ENCODE data around the gene KLHL4.
"Not testable (repeated sequence)": the region's sequence is repeated elsewhere in the genome, so short reads cannot be mapped to it uniquely, and the experiment has no call there.

Gene KLHL4

DNA sequence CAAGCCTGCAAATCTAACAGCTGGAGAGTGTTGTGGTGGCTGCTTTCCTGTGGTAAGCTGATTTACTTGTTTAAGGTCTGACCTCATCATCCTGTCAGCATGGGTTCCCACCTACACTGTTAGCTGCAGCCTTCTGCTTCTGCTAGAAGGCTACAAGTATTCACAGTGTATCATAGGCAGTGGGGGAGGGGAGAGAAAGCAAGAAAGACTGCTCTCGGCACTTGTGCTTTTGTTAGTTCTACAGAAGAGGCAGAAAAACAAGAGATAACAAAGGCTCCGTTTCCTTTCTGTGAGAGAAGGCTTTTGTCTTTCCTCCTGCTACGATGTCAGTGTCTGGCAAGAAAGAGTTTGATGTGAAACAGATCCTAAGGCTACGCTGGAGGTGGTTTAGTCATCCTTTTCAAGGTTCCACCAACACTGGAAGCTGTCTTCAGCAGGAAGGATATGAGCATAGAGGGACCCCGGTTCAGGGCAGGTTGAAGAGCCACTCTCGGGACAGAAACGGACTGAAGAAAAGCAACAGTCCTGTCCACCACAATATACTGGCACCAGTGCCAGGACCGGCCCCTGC lies at the start of gene KLHL4:
TSS of gene KLHL4 (plus strand) at position 232 of the 571 bp plus-strand sequence. CDS start at position 324, 92 bp downstream.
- DNase-seq (ENCODE audit: low spot score): no peak
- in situ Hi-C loops (cut with MboI; ENCODE audit: low pct_unique_long_range_greater_than_20kb, low sequenced_read_pairs, unreplicated experiment): no loop called here
- no peak for TF ChIP-seq CTCF (IDR thresholded peaks at IDR 0.05; ENCODE audit: extremely low read depth, insufficient read depth, missing control alignments)

DNA sequence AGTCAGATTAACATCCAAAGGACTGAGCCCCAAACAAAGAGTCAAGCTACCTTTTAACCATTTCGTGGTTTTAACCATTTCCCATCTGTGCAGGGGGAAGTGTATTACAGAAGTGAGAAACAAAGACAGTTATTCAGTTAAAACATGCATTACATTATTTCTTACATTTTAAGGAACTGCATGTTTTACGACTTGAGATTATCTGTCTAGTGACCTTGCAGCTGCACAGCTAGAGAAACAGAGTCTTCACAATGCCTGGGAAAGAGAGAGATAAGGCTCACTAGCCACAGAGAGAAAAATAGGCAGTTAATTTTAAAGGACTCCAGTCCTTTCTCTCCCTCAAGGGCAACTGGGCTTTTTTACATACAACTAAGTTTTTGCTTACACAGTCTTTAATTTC lies 48.7 kb upstream of the KLHL4 start:
- in situ Hi-C loops (cut with MboI; ENCODE audit: low pct_unique_long_range_greater_than_20kb, low sequenced_read_pairs, unreplicated experiment): no loop called here
- no peak for TF ChIP-seq CTCF (IDR thresholded peaks at IDR 0.05; ENCODE audit: extremely low read depth, insufficient read depth, missing control alignments)
- no peak for DNase-seq (ENCODE audit: low spot score)

GRCh38 chrX:87475793-87476192 lies 41.8 kb upstream of the KLHL4 start:
- no peak for TF ChIP-seq CTCF (IDR thresholded peaks at IDR 0.05; ENCODE audit: extremely low read depth, insufficient read depth, missing control alignments)
- in situ Hi-C loops (cut with MboI; ENCODE audit: low pct_unique_long_range_greater_than_20kb, low sequenced_read_pairs, unreplicated experiment): no loop called here
- no peak for DNase-seq (ENCODE audit: low spot score)

DNA sequence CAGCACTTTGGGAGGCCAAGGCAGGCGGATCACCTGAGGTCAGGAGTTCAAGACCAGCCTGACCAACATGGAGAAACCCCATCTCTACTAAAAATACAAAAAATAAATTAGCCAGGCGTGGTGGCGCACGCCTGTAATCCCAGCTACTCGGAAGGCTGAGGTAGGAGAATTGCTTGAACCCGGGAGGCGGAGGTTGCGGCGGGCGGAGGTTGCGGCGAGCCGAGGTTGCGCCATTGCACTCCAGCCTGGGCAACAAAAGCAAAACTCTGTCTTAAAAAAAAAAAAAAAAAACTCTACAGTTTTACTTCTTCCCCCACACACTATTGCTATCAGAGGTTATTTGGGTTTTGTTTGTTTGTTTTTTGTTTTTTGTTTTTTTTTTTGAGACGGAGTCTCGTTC lies 38.9 kb upstream of the KLHL4 start:
- in situ Hi-C loops (cut with MboI; ENCODE audit: low pct_unique_long_range_greater_than_20kb, low sequenced_read_pairs, unreplicated experiment); DNase-seq (ENCODE audit: low spot score): not testable (repeated sequence)

DNA sequence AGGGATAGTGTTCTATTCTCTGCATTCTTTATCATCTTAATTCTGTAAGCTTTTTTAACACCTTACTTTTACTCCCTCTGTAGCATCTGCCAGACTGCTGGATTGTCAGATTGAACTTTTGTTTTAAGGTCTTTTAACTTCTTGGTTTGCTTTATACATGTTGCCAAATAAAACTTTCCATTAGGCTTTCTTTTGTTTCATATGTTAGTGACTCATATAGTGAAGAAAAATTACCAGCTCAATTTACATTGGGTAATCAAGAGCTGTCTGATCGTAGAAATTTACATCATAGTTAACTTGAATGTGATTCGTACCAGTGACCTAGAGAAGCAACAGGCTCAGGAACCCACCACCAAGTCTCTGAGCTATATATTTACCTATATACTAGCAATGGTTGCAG lies 28.5 kb upstream of the KLHL4 start:
- TF ChIP-seq CTCF (IDR thresholded peaks at IDR 0.05; ENCODE audit: extremely low read depth, insufficient read depth, missing control alignments): no peak
- no peak for DNase-seq (ENCODE audit: low spot score)
- in situ Hi-C loops (cut with MboI; ENCODE audit: low pct_unique_long_range_greater_than_20kb, low sequenced_read_pairs, unreplicated experiment): no loop called here

DNA sequence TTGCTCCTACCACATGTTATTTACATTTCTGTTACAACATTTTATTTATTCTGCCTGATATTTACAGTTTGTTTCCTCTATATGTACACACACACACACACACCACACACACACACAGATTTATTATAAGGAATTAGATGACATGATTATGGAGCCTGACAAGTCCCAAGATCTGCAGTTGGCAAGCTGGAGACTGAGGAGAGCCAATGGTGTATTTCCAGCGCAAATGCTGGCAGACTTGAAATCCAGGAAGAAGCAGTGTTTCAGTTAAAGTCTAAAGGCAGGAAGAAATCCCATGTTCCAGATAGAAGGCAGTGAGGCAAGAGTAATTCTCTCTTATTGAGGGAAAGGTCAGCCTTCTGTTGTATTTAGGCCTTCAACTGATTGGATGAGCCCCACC lies 1.8 kb upstream of the KLHL4 start:
- DNase-seq (ENCODE audit: low spot score): no peak
- in situ Hi-C loops (cut with MboI; ENCODE audit: low pct_unique_long_range_greater_than_20kb, low sequenced_read_pairs, unreplicated experiment): no loop called here
- TF ChIP-seq CTCF (IDR thresholded peaks at IDR 0.05; ENCODE audit: extremely low read depth, insufficient read depth, missing control alignments): no peak

GRCh38 chrX:87516717-87517121 lies 883 bp upstream of the KLHL4 start:
- in situ Hi-C loops (cut with MboI; ENCODE audit: low pct_unique_long_range_greater_than_20kb, low sequenced_read_pairs, unreplicated experiment): no loop called here
- DNase-seq (ENCODE audit: low spot score): no peak
- TF ChIP-seq CTCF (IDR thresholded peaks at IDR 0.05; ENCODE audit: extremely low read depth, insufficient read depth, missing control alignments): no peak
